ENCODE data around the gene SMARCD3.

The SMARCD3 gene

GRCh38 chr7:151250181-151251132 lies 2.0 kb upstream of the SMARCD3 start:
- Histone ChIP-seq H3K27ac (peak overlapping the region in 14 of 21 experiments; percentile 26 to 91 (median 80)), H3K4me3 (peak overlapping the region in 1 of 7 experiments; percentile 50)

GRCh38 chr7:151249732-151250072 lies 1.2 kb upstream of the SMARCD3 start:
- peak overlapping the region in 3 of 7 experiments; percentile 38 to 57 (median 50) for H3K4me3 ChIP-seq
- peak overlapping the region in 20 of 21 experiments; percentile 34 to 88 (median 76) for H3K27ac ChIP-seq

- Histone ChIP-seq H3K27ac (peak overlapping the region in 20 of 21 experiments; percentile 34 to 88 (median 76)), H3K4me3 (peak overlapping the region; percentile 34 to 57 (median 40))
Measured at GRCh38 chr7:151249034-151249731, 689 bp upstream of the SMARCD3 start.

- H3K4me3 ChIP-seq, result peak overlapping the region; percentile 34 to 57 (median 40)
- H3K27ac ChIP-seq, result peak overlapping the region in 19 of 21 experiments; percentile 17 to 88 (median 77)
Measured at GRCh38 chr7:151247611-151248345, 716 bp downstream of the SMARCD3 start.

- H3K27ac ChIP-seq, result peak overlapping the region in 9 of 21 experiments; percentile 45 to 88 (median 82)
- peak overlapping the region in 2 of 7 experiments; percentile 34 to 50 for H3K4me3 ChIP-seq
Measured at GRCh38 chr7:151246851-151247580, 1.5 kb downstream of the SMARCD3 start.

- peak overlapping the region in 2 of 7 experiments; percentile 18 to 38 for H3K4me3 ChIP-seq
- H3K27ac ChIP-seq, result no peak overlapping the region
Measured at GRCh38 chr7:151246102-151246850, 2.2 kb downstream of the SMARCD3 start.

GRCh38 chr7:151245360-151246101 lies 3.0 kb downstream of the SMARCD3 start:
- H3K27ac ChIP-seq, result peak overlapping the region in 2 of 21 experiments; percentile 23 to 51
- H3K4me3 ChIP-seq, result peak overlapping the region in 6 of 7 experiments; percentile 9 to 38 (median 18)

GRCh38 chr7:151244841-151245346 lies 3.6 kb downstream of the SMARCD3 start:
- Histone ChIP-seq H3K4me3 (peak overlapping the region in 6 of 7 experiments; percentile 9 to 38 (median 18)), H3K27ac (peak overlapping the region in 2 of 21 experiments; percentile 23 to 51)

GRCh38 chr7:151244196-151244840 lies 4.2 kb downstream of the SMARCD3 start:
- Histone ChIP-seq H3K4me3 (no peak overlapping the region), H3K27ac (peak overlapping the region in 1 of 21 experiments; percentile 1)

GRCh38 chr7:151243408-151244195 lies 4.9 kb downstream of the SMARCD3 start:
- H3K4me3 ChIP-seq, result peak overlapping the region in 1 of 7 experiments; percentile 4
- peak overlapping the region in 5 of 21 experiments; percentile 1 to 41 (median 6) for H3K27ac ChIP-seq

- H3K27ac ChIP-seq, result peak overlapping the region in 4 of 21 experiments; percentile 5 to 41 (median 16)
- no peak overlapping the region for H3K4me3 ChIP-seq
Measured at GRCh38 chr7:151243045-151243349, 5.5 kb downstream of the SMARCD3 start.

GRCh38 chr7:151242159-151243044 lies 6.1 kb downstream of the SMARCD3 start:
- H3K27ac ChIP-seq, result no peak overlapping the region

GRCh38 chr7:151241755-151242096 lies 6.8 kb downstream of the SMARCD3 start:
- H3K4me3 ChIP-seq, result no peak overlapping the region
- no peak overlapping the region for H3K27ac ChIP-seq

More at GRCh38 chr7:151242159-151243044, 6.1 kb downstream of the SMARCD3 start:
- no peak overlapping the region for H3K4me3 ChIP-seq

- Histone ChIP-seq H3K27ac (no peak overlapping the region), H3K4me3 (no peak overlapping the region)
Measured at GRCh38 chr7:151240942-151241754, 7.3 kb downstream of the SMARCD3 start.

All from skin epidermis (tissue), 12 donors.